ENCODE measurements around the gene CD53. TPM values are rescaled to one million over a fixed set of nuclear protein-coding genes. Genes with fewer than 3 reads are reported as not detected.

Gene CD53
- total and polyA plus RNA-seq, 12 donors, result 2.1 to 55.2 (median 5.6) TPM

GRCh38 chr1:110874324-110875215 lies 1.6 kb downstream of the CD53 start:
- TF ChIP-seq CTCF (IDR thresholded peaks at IDR 0.05), result no peak
- no peaks in the 10 kb centered on the region for H3K36me3 ChIP-seq
- peaks cover 0 to 48% (median 0%) of the 10 kb centered on the region in 9 donors for H3K4me1 ChIP-seq
- ATAC-seq (peak in 3 of 8 donors; percentile 25 to 48 (median 38)), DNase-seq (no peak)
- H3K27me3 ChIP-seq, result peaks cover 0 to under 1% (median 0%) of the 10 kb centered on the region in 7 donors
- H3K4me3 ChIP-seq, result peak overlapping the region in 7 of 10 donors; percentile 22 to 62 (median 36)
- WGBS, 2 donors, result 34 to 40% methylated on average over 3 of the region's 3 CpGs
- H3K9me3 ChIP-seq, result no peaks in the 10 kb centered on the region
- intact Hi-C loops (cut with DNase I), result no loop called here
- H3K27ac ChIP-seq, result peak overlapping the region in 7 of 10 donors; percentile 28 to 95 (median 35)

GRCh38 chr1:110875216-110875731 lies 2.3 kb downstream of the CD53 start:
- H3K36me3 ChIP-seq, result no peaks in the 10 kb centered on the region
- WGBS, 2 donors, result 65 to 69% methylated on average over 3 of the region's 3 CpGs
- ATAC-seq (peak in 6 of 8 donors; percentile 50 to 85 (median 72)), DNase-seq (no peak)
- peaks cover 0 to 55% (median 0%) of the 10 kb centered on the region in 9 donors for H3K4me1 ChIP-seq
- TF ChIP-seq CTCF (IDR thresholded peaks at IDR 0.05), result no peak
- no peaks in the 10 kb centered on the region for H3K9me3 ChIP-seq
- peak overlapping the region in 5 of 10 donors; percentile 28 to 95 (median 44) for H3K27ac ChIP-seq
- peak overlapping the region in 6 of 10 donors; percentile 11 to 62 (median 36) for H3K4me3 ChIP-seq
- intact Hi-C loops (cut with DNase I), result no loop called here
- peaks cover 0 to 6% (median 0%) of the 10 kb centered on the region in 7 donors for H3K27me3 ChIP-seq

- Histone ChIP-seq H3K4me3 (peak overlapping the region in 1 of 10 donors; percentile 62), H3K36me3 (no peaks in the 10 kb centered on the region), H3K27ac (peak overlapping the region in 1 of 10 donors; percentile 95), H3K4me1 (peaks cover 0 to 69% (median 0%) of the 10 kb centered on the region in 9 donors), H3K27me3 (peaks cover 0 to 6% (median 0%) of the 10 kb centered on the region in 7 donors), H3K9me3 (no peaks in the 10 kb centered on the region)
- no peak for TF ChIP-seq CTCF (IDR thresholded peaks at IDR 0.05)
- no peak for DNase-seq
- intact Hi-C loops (cut with DNase I), result no loop called here
- no peak for ATAC-seq
- WGBS, 2 donors, result 73 to 76% methylated on average over 1 of the region's 1 CpG
These were observed 3.9 kb downstream of the CD53 start for GRCh38 chr1:110876748-110877341.

GRCh38 chr1:110877364-110877763 lies 4.4 kb downstream of the CD53 start:
- Histone ChIP-seq H3K36me3 (no peaks in the 10 kb centered on the region), H3K27ac (peak overlapping the region in 1 of 10 donors; percentile 95), H3K4me3 (peak overlapping the region in 1 of 10 donors; percentile 31), H3K27me3 (peaks cover 0 to 6% (median 0%) of the 10 kb centered on the region in 7 donors), H3K4me1 (peaks cover 0 to 69% (median 0%) of the 10 kb centered on the region in 9 donors), H3K9me3 (no peaks in the 10 kb centered on the region)
- no peak for TF ChIP-seq CTCF (IDR thresholded peaks at IDR 0.05)
- no peak for ATAC-seq
- DNase-seq, result no peak
- intact Hi-C loops (cut with DNase I), result no loop called here
- WGBS, 2 donors, result 80 to 86% methylated on average over 6 of the region's 6 CpGs

Data from heart right ventricle (tissue), 16 donors.